ENCODE data around the gene PCDH9. TPM values are rescaled to one million over a fixed set of nuclear protein-coding genes. Genes with fewer than 3 reads are reported as not detected.
"Not testable (repeated sequence)": the region's sequence is repeated elsewhere in the genome, so short reads cannot be mapped to it uniquely, and the experiment has no call there.

Gene PCDH9
- total RNA-seq, 1 donor from 2014 or later = 20.2 TPM

DNA sequence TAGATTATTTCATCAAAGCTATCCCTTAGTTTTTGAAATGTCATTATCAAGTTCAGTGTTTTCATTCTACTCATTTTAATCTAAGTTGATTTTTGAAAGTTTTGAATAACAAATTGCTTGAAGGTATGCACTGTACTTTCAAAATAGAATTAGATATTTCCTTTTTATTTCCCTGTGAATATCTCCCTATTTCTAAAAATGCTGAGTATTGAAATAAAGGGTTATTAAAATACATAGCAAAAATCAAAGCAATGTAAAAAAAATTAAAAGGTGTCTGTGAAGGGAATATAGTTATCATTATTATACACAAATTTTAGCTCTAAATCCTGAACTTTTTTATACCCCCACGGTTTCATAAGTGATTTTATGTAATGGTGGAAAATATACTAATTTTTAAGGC, 967.8 kb downstream of the PCDH9 start:
- TF ChIP-seq CTCF (conservative IDR thresholded peaks at IDR 0.05) = no peak
- Mint-ChIP-seq H3K36me3 (no peaks in the 10 kb centered on the region), H3K9me3 (no peaks in the 10 kb centered on the region), H3K27me3 (no peaks in the 10 kb centered on the region), H3K27ac (no peak overlapping the region), H3K4me3 (no peak overlapping the region), H3K4me1 (ENCODE audit: unreplicated experiment) (peaks cover 8% of the 10 kb centered on the region)
- DNase-seq (ENCODE audit: extremely low spot score, unreplicated experiment) = no peak

- not testable (repeated sequence) for H3K27ac Mint-ChIP-seq
Measured at GRCh38 chr13:66259426-66259825, 970.7 kb downstream of the PCDH9 start.

More at GRCh38 chr13:66259426-66259825, 970.7 kb downstream of the PCDH9 start:
- H3K36me3 Mint-ChIP-seq; H3K9me3 Mint-ChIP-seq; H3K27me3 Mint-ChIP-seq; DNase-seq (ENCODE audit: extremely low spot score, unreplicated experiment); H3K4me3 Mint-ChIP-seq; H3K4me1 Mint-ChIP-seq (ENCODE audit: unreplicated experiment): not testable (repeated sequence)

Data from type B pancreatic cell (in vitro differentiated cells).